ENCODE results near the gene LBX2. TPM values are rescaled to one million over a fixed set of nuclear protein-coding genes. Genes with fewer than 3 reads are reported as not detected.

Gene LBX2
- total RNA-seq, 4 donors from 2014 or later = 0.59 TPM; not detected in 3

- in situ Hi-C loops (cut with MboI; ENCODE audit: low sequenced_read_pairs in 4 of 4) = no loop called here
- DNase-seq (no peak), ATAC-seq (peak; percentile 3 to 20)
- H3K27ac ChIP-seq = peak overlapping the region; percentile 92 to 100 (median 98)
- H3K36me3 ChIP-seq = peaks cover 0 to 18% of the 10 kb centered on the region in 2 donors
- TF ChIP-seq CTCF (IDR thresholded peaks at IDR 0.05 in 4 of 5, conservative IDR thresholded peaks at IDR 0.05 in 1 of 5) (no peak), POLR2A (IDR thresholded peaks at IDR 0.05) (no peak)
- peaks cover 25 to 36% of the 10 kb centered on the region in 2 donors for H3K4me1 ChIP-seq
- H3K27me3 ChIP-seq = peaks cover 27 to 53% (median 37%) of the 10 kb centered on the region in 3 donors
- H3K4me3 ChIP-seq = peak overlapping the region; percentile 75 to 99 (median 84)
- intact Hi-C loops (cut with DNase I; ENCODE audit: low total_unique reads) = loop anchor here (1.0 kb wide), 4 partner anchors 21 to 54 kb away; partner anchors contain the start of genes AUP1, HTRA2 and TTC31
- no peaks in the 10 kb centered on the region for H3K9me3 ChIP-seq
These were observed 8.6 kb upstream of the LBX2 start for GRCh38 chr2:74507926-74508520.

DNA sequence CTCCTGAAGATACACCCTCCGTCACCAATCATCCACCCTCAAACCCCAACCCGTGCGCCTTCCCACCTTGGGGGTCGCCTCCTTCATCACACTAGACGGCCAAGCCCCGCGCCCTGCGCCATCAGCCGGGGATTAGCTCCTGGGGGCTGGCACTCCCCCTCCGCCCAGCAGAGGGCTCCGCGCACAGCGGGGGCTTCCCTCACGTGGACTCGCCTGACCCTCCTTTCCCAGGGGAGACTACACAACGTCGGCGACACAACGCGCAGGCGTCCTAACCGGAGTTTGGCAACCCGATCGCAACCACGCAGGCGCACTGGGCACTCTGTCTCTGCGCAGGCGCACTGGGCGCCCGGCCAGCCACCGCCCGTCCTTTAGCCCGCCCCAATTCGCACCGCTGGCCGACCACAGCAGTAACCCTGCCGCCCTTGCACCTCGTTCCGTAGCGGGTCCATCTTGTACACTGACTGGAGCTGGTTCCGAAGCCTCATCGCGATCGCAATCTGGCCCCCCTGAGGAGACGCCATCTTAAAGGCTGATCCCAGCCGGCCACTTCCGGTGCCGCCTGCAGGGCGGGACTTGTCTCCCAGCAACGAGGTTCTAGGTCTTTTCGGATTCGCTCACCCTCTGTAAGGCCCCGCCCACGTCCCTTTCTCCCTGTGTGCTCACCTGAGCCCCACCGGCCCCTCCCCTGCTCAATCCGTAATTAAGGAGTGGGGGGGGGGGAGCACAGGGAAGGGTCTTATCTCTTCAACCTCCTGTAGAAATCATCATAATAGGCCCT lies 7.9 kb upstream of the LBX2 start, which contains the start of gene PCGF1:
Gene PCGF1, minus strand, starts transcription at position 551 of the 781 bp plus-strand sequence. Its CDS starts 27 bp downstream, at position 524.
- Histone ChIP-seq H3K36me3 (peaks cover 0 to 18% of the 10 kb centered on the region in 2 donors), H3K27me3 (peaks cover 26 to 53% (median 38%) of the 10 kb centered on the region in 3 donors), H3K27ac (peak within 1 kb of the TSS; percentile 92 to 100 (median 98)), H3K4me1 (peaks cover 25 to 41% of the 10 kb centered on the region in 2 donors), H3K9me3 (no peaks in the 10 kb centered on the region), H3K4me3 (peak within 1 kb of the TSS; percentile 75 to 99 (median 84))
- intact Hi-C loops (cut with DNase I; ENCODE audit: low total_unique reads) = loop anchor here (1.0 kb wide), 4 partner anchors 22 to 53 kb away; partner anchors contain the start of genes AUP1, HTRA2 and TTC31
- TF ChIP-seq POLR2A (IDR thresholded peaks at IDR 0.05) (no peak), CTCF (IDR thresholded peaks at IDR 0.05 in 4 of 5, conservative IDR thresholded peaks at IDR 0.05 in 1 of 5) (peak in 4 of 5 experiments; percentile 18 to 29 (median 24))
- in situ Hi-C loops (cut with MboI; ENCODE audit: low sequenced_read_pairs in 4 of 4) = no loop called here
- DNase-seq = peak; percentile 98 to 99
- ATAC-seq = peak; percentile 98 to 99

GRCh38 chr2:74505448-74506246 lies 6.2 kb upstream of the LBX2 start:
- Histone ChIP-seq H3K36me3 (peaks cover 0 to 18% of the 10 kb centered on the region in 2 donors), H3K27ac (no peak overlapping the region), H3K9me3 (no peaks in the 10 kb centered on the region), H3K4me3 (peak overlapping the region in 1 of 4 donors; percentile 99), H3K27me3 (peaks cover 18 to 52% (median 32%) of the 10 kb centered on the region in 3 donors), H3K4me1 (peaks cover 25 to 41% of the 10 kb centered on the region in 2 donors)
- no peak for DNase-seq
- intact Hi-C loops (cut with DNase I; ENCODE audit: low total_unique reads) = no loop called here
- no peak for ATAC-seq
- TF ChIP-seq CTCF (IDR thresholded peaks at IDR 0.05 in 4 of 5, conservative IDR thresholded peaks at IDR 0.05 in 1 of 5) (no peak), POLR2A (IDR thresholded peaks at IDR 0.05) (no peak)
- in situ Hi-C loops (cut with MboI; ENCODE audit: low sequenced_read_pairs in 4 of 4) = no loop called here

DNA sequence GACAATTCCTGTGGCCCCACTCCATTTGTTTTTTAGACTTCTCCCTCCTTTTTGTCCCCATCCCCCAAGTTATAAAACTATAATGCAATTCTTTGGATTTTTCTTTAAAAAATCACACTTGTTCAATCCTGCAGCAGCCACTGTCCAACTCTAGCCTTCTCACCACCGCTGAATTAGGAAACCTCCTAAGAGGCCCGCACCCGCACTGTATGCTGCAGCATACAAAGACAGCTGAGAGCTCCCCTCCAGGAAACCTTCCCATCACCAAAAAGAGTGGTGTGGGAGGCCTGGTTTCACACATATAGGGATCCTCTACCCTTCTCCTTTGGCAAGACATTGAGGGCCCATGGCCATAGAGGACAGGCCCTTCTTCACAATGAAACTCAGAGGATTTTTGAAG lies 5.2 kb upstream of the LBX2 start:
- intact Hi-C loops (cut with DNase I; ENCODE audit: low total_unique reads) = no loop called here
- TF ChIP-seq POLR2A (IDR thresholded peaks at IDR 0.05) = no peak
- no peak for TF ChIP-seq CTCF (IDR thresholded peaks at IDR 0.05 in 4 of 5, conservative IDR thresholded peaks at IDR 0.05 in 1 of 5)
- Histone ChIP-seq H3K27ac (peak overlapping the region in 2 of 4 donors; percentile 79 to 86), H3K4me3 (no peak overlapping the region), H3K9me3 (no peaks in the 10 kb centered on the region), H3K4me1 (peaks cover 26 to 42% of the 10 kb centered on the region in 2 donors), H3K36me3 (peaks cover 0 to 18% of the 10 kb centered on the region in 2 donors), H3K27me3 (peaks cover 28 to 52% (median 29%) of the 10 kb centered on the region in 3 donors)
- ATAC-seq (no peak), DNase-seq (no peak)
- in situ Hi-C loops (cut with MboI; ENCODE audit: low sequenced_read_pairs in 4 of 4) = no loop called here
